T-helper 1 cell (primary cell): ENCODE data around the gene SNED1.
"Not testable (repeated sequence)": the region's sequence is repeated elsewhere in the genome, so short reads cannot be mapped to it uniquely, and the experiment has no call there.

Source experiments
- DNase-seq, 5 donors: peaks; one replicate each; pipeline ENCODE4 v3.0.0-alpha.2; 2012 to 2020

Gene SNED1

DNA sequence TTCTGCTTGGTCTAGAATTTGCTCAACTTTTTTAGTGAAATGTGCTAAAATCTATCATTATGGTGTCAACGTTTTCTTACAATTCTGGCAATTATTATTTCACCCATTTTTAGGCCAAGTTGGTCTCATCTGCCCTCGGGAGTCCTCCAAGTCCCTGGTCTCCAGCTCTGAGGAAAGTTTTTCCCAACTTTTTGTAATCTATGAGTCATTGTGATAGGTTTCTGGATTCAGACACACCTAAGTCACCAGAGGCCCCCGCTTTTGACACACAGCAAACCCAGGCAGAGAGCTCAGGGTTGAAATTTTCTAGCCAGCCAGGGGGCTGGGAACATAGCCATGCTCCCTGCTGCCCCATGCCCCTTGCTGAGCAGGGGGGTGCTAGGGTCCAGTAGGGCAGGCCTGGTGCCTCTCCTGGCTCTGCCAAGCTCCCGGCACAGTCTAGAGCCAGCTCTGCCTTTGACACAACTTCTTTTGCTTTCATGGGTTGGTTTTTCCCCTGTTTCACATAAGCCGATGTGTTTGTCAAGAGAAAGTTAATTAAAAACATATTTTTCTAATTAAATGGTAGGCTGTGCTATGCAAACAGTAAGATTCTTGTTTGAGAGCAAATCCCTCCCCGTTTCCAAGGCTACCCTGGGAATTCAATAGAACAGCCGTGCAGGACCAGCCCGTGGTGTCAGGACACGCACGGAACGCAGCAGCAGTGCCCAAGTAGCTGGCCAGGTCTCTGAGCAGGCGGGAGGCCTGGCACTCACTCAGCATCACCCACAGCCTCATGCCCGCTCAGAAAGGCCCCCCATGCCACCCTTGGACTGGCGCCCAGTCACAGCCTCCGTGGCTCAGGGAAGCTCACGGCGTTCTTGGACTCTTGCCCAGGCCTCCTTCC, 25.5 kb upstream of the SNED1 start:
- DNase-seq, result no peak

- DNase-seq, result peak in 1 of 5 donors; percentile 73
Observed at GRCh38 chr2:240974771-240975572, 23.4 kb upstream of the SNED1 start.

- not testable (repeated sequence) for DNase-seq
Observed at GRCh38 chr2:240975903-240976302, 22.5 kb upstream of the SNED1 start.

DNA sequence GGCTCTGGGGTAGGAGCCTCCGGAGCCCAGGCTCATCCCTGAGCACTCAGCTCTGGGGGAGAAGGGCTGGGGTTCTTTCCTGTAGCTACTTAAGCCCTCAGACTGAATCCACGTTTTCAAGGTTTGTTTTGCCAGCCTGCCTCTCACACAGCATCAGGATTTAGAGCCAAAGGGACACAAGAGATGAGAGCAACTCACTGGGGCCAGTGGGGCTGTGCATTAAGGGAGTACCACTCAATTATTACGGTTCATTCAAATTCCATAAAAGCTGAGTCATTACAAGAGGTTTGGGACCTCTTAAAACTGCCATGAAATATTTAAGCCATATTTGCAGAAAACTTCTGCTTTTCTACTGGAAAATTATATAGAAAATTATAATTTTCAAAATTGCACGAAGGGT, 17.1 kb upstream of the SNED1 start:
- no peak for DNase-seq

- DNase-seq, result no peak
Observed at GRCh38 chr2:240981871-240982800, 16.3 kb upstream of the SNED1 start.

- no peak for DNase-seq
Observed at GRCh38 chr2:240982821-240983281, 15.6 kb upstream of the SNED1 start.

DNA sequence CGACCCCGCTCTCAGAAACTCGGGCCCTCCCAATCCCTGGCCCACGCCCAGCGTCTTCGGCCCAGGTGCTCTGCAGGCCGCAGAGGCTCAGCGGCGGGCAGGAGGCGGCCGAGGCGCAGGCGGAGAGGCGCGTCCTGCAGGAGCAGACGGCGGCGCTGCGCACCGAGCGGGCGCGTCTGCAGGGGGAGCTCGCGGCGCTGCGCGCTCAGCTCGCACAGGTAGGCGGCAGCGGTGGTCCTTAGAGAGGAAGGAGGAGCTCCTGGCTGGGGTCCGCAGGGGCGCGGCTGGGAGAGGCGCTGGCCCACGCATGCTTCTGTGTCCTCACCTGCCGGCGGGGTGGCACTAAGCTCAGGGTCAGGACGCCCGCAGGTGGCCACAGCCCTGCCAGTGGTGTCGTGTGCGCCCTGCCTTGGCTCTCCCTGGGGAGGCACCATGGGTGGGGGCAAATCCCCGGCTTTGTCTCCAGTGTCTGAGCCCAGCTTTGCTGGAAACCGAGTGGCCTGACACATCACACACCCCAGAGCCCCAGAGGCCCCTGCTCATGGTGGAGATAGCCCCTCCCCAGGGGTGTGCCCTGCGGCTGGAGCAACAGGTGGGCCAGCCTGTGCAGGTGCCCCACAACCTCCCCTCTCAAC, 14.9 kb upstream of the SNED1 start:
- peak in 3 of 5 donors; percentile 10 to 35 (median 13) for DNase-seq

GRCh38 chr2:240983996-240984498, 14.4 kb upstream of the SNED1 start:
- DNase-seq, result no peak

DNA sequence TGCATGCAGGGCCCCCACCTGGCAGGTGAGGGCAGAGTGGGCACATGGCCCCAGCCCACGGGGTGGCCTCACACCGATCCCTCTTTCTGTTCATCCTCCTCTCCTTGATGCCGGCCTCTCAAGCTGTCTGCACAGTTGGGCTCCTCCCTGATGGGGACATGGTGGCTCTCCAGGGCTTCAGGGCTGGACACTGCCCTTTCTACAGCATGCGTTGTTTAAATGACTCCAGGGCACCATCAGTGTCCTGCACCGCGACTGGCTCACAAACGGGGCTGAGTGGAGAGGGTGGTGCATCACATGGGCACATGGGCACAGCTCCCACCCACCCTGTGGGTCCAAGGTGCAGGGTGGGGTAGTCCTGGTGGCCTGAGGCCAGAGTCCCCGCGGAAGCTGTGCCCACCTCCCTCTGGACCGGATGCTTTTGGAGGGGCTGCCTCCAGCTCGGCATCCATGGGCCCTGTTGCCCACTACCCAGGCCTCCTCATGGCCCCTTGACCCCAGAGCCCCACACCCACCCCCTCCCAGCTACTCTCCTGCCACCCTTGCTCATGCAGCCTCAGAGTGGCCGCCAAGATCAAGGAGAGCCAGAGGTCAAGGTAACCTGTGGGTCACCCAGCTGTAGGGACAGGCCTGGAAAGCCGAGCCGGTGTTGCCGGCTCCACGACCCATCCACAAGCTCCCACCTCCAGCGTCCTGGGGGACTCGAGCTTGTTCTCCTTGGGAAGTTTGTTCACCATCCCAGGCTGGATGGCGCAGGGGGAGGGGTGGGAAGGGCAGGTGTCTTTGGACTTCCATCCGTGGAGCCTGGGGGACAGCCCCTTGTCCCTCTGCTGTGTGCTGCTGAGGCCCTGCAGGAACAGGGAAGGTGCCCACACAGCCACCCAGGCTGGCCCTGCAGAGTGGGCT, 12.3 kb upstream of the SNED1 start:
- DNase-seq, result peak in 2 of 5 donors; percentile 4 to 12

GRCh38 chr2:240986787-240987411, 11.5 kb upstream of the SNED1 start:
- peak in 2 of 5 donors; percentile 5 to 9 for DNase-seq

DNA sequence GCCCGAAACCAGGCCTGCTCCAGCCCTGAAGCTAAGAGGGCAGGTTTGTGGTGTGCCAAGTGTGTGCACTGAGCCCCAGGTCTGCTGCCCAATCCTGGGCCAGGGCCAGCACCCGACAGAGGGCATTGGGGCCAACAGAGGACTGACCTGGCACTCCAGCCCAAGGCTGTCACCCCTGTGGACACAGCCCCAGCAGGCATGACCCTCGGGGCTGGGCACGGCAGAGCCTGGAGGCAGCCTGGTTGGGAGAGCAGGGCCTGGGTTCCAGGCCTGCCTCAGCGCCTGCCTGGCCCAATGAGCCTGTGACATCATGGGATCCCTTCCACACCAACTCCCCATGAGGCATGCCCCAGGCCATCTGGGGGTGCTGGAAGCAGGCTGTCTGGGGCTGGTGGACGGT, 10.8 kb upstream of the SNED1 start:
- DNase-seq, result no peak

GRCh38 chr2:240988146-240988545, 10.3 kb upstream of the SNED1 start:
- no peak for DNase-seq

DNA sequence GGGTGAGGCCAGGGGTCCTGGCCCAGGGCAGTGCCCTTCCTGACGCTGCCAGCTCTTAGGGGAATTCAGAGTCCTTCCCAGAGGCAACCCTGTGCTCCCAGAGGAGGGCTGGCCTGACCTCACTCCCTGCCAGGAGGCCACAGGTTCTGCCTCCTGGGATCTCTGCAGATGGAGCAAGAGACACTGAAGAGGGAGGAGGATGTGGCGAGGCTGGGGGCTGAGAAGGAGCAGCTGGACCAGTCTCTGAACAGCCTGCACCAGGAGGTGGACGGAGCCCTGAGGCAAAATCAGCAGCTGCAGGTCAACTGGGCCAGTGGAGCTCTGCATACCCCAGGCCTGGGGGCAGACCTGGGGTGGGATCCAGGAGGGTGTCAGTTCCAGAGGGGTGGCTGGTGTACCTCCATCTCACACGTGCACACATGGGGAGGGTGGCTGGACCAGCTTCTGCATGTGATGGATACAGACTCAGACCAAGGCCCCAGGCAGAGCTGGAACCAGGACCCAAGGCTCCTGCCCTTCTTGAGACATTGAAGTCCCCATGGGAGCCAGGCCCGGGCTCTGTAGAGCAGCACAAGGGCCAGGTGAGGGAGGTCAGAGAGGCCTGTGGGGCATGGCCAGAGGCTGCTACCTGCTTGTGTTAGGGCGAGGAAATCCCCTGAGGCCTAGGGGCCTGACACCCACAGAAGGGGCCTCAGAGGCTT, 9.7 kb upstream of the SNED1 start:
- DNase-seq, result no peak

DNA sequence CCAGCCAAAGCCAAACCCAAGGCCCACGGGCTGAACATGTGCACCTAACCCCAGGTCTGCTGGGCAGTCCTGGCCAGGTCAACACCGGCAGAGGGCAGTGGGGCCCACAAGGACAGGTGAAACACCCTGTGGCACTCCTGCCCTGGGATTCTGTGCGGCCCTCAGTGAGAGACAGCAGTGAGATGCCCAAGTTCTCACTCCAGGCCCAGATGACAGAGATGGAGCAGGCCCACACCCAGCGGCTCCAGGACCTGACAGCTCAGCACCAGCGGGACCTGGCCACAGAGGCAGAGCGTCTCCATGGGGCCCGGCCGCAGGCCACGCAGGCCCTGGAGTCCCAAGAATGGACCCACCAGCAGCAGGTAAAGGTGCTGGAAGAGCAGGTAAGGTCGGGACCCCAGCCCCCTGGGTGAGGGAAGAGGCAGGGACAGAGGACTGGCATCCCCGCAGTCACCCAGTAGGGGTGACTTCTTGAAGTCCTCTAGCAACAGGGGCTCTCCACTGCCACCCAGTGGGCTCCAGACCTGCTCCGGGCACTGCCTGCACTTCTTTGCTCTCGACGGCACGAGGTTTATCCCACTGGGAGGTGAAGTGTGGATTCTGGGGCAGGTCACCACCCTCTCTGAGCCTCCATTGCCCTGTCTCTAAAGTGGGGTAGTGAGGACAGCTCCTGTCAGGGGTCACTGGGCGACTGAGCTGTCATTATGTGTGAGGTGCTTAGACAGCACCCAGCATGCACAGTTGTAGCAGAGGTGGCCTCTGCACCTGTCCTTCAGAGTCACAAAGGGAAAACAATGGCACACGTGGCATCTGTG, 8.8 kb upstream of the SNED1 start:
- peak in 1 of 5 donors; percentile 7 for DNase-seq

GRCh38 chr2:240990266-240990529, 8.2 kb upstream of the SNED1 start:
- DNase-seq, result no peak

GRCh38 chr2:240990726-240991377, 7.6 kb upstream of the SNED1 start:
- no peak for DNase-seq

DNA sequence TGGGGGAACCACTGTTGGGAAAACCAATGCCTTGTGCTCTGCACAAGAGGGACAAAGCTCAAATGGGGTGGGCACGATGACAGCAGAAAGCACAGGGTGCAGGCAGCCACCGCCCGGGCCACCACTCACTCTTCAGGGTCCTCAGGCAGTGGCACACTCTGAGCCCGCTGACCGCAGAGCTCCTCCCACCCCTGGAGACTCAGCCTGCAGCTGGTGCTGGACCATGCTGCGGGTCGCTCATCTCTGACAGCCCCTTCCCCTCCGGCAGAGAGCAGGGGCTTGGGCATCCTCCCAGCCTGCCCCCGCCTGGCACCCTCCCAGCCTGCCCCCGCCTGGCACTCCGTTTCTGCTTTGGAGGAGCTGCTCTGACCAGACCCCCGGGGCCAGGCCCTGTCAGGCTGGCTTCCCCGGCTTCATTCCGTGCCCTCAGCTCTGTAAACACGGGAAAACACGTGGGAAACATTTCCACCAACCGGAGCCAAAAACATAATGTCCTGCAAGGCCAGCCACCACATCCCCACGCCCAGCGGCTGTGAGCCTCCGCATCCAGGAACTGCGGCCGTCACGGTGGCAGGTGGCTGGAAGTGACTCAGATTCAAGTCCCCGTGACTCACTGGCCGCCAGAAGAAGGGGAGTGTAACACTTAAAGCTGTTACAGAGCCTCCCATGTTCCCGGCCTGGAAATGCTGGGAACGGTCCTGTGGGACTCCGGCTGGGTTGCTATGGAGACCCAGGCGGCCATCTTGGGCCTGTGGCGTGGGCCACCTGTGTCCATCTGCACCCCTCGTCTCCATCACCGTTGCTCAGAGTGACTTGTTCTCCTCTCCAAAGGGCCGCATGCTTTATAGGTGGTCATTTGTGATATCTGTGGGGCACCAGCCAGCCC, 6.8 kb upstream of the SNED1 start:
- no peak for DNase-seq
